Kidney (tissue), 14 donors: ENCODE data around the gene CEP85L. TPM values are rescaled to one million over a fixed set of nuclear protein-coding genes. Genes with fewer than 3 reads are reported as not detected.
A peak's percentile ranks its signal among the peaks of the same experiment; 100 is the strongest.

Source experiments
- DNase-seq, 5 donors: peaks; one replicate each; pipeline ENCODE4 v3.0.0-alpha.2; 2013 to 2020
- FAIRE-seq: peaks from 2 replicates; lab custom pipeline; 2012; peaks lifted over from hg19 to GRCh38; lab: Jason Lieb, UNC
- H3K27ac ChIP-seq, 2 donors: one replicate each; pipeline ENCODE4 v1.7.0; 2013; ENCODE audit warnings: low read depth in 2 of 2, low read length in 2 of 2, inconsistent platforms in 1 of 2
- H3K27me3 ChIP-seq: one replicate; pipeline ENCODE4 v1.7.1; 2013; ENCODE audit warnings: low read length, inconsistent platforms; ENCODE audit not compliant: control insufficient read depth, insufficient read depth
- H3K36me3 ChIP-seq, 3 donors: one replicate each; pipeline versions ENCODE4 v1.7.0 to v1.7.1; 2013; ENCODE audit warnings: low read length in 3 of 3, control low read depth in 1 of 3, inconsistent platforms in 1 of 3; ENCODE audit not compliant: insufficient read depth in 3 of 3, control insufficient read depth in 2 of 3
- H3K4me1 ChIP-seq, 3 donors: one replicate each; pipeline versions ENCODE4 v1.7.0 to v1.7.1; 2013; ENCODE audit warnings: low read length in 3 of 3, inconsistent platforms in 1 of 3, low read depth in 1 of 3; ENCODE audit not compliant: control insufficient read depth in 2 of 3, insufficient read depth in 2 of 3
- H3K4me3 ChIP-seq, 3 donors: one replicate each; pipeline versions ENCODE4 v1.7.0 to v1.8.1; 2013; ENCODE audit warnings: low read length in 3 of 3, control low read depth in 1 of 3, inconsistent platforms in 1 of 3
- H3K9ac ChIP-seq, 3 donors: one replicate each; pipeline versions ENCODE4 v1.7.0 to v1.7.1; 2013; ENCODE audit warnings: low read length in 3 of 3, control low read depth in 1 of 3, inconsistent platforms in 1 of 3
- H3K9me3 ChIP-seq, 3 donors: one replicate each; pipeline versions ENCODE4 v1.7.0 to v1.7.1; 2013; ENCODE audit warnings: low read length in 3 of 3, control low read depth in 1 of 3, inconsistent platforms in 1 of 3; ENCODE audit not compliant: control insufficient read depth in 2 of 3, insufficient read depth in 1 of 3
- CTCF ChIP-seq: IDR thresholded peaks from 3 replicates; pipeline ENCODE4 v1.5.1; 2012; ENCODE audit warnings: mild to moderate bottlenecking, moderate library complexity, borderline replicate concordance; ENCODE audit not compliant: insufficient read depth; ENCODE audit errors: extremely low read depth
- intact Hi-C: fragments of 100-400 bp; cut with DNase I; formaldehyde crosslinking; loops from one replicate; pipeline ENCODE4 v1.11.1; 2022
- polyA plus RNA-seq: library from polyadenylated mRNA; stranded (reverse); fragments of 350-450 nt; fragmentation: Illumina TruSeq; extraction: RNeasy Lipid Tissue Mini Kit (QIAGEN cat#74804); gene quantifications from one replicate; pipeline ENCODE4 v1.2.3, GENCODE V29; 2014; ENCODE audit warnings: low read depth, low replicate concordance; ENCODE audit not compliant: insufficient read depth
- total RNA-seq: library from RNA; stranded (reverse); fragmentation: NEBNext Ultra II Directional; extraction: Animal tissue kit (Norgen Biotek cat#: 25700); gene quantifications from one replicate; pipeline ENCODE4 v1.2.1, GENCODE V29; 2021
- donor health status: control.
- donor health status: control.
- donor health status: control.
- donor health status: control.
- donor health status: control.
- donor health status: DM: yes; HTN: yes; CAD: no.
- donor health status: Normal renal cell carcinoma (clear cell type).

CEP85L gene
- total and polyA plus RNA-seq, 2 donors from 2014 or later = 0.84 to 12.9 TPM

- peak overlapping the region in 1 of 3 donors; percentile 15 for H3K4me3 ChIP-seq
- no peak for TF ChIP-seq CTCF
- intact Hi-C loops = no loop called here
- peaks cover 0 to 9% (median 0%) of the 10 kb centered on the region in 3 donors for H3K4me1 ChIP-seq
- no peaks in the 10 kb centered on the region for H3K36me3 ChIP-seq
- H3K9ac ChIP-seq = no peak overlapping the region
- no peaks in the 10 kb centered on the region for H3K9me3 ChIP-seq
- DNase-seq (peak in 2 of 5 donors; percentile 30 to 49), FAIRE-seq (no peak)
- H3K27me3 ChIP-seq = no peaks in the 10 kb centered on the region
- peak overlapping the region in 1 of 2 donors; percentile 67 for H3K27ac ChIP-seq
Measured at GRCh38 chr6:118562959-118563358, 88.4 kb downstream of the CEP85L start.

- peaks cover 0 to 9% (median 0%) of the 10 kb centered on the region in 3 donors for H3K4me1 ChIP-seq
- DNase-seq (no peak), FAIRE-seq (no peak)
- TF ChIP-seq CTCF = no peak
- no peak overlapping the region for H3K4me3 ChIP-seq
- H3K27ac ChIP-seq = no peak overlapping the region
- H3K36me3 ChIP-seq = no peaks in the 10 kb centered on the region
- no peaks in the 10 kb centered on the region for H3K27me3 ChIP-seq
- H3K9me3 ChIP-seq = no peaks in the 10 kb centered on the region
- no peak overlapping the region for H3K9ac ChIP-seq
- intact Hi-C loops = no loop called here
Measured at GRCh38 chr6:118562248-118562647, 89.1 kb downstream of the CEP85L start.

- FAIRE-seq (peak; percentile 72), DNase-seq (no peak)
- Histone ChIP-seq H3K9ac (no peak overlapping the region), H3K9me3 (no peaks in the 10 kb centered on the region), H3K4me3 (no peak overlapping the region), H3K36me3 (no peaks in the 10 kb centered on the region), H3K27ac (no peak overlapping the region), H3K27me3 (no peaks in the 10 kb centered on the region), H3K4me1 (peaks cover 0 to 4% (median 0%) of the 10 kb centered on the region in 3 donors)
- intact Hi-C loops = no loop called here
- TF ChIP-seq CTCF = no peak
Measured at GRCh38 chr6:118559659-118560058, 91.7 kb downstream of the CEP85L start.
